SK-N-SH (cell line): ENCODE measurements around the gene KLC1. TPM values are rescaled to one million over a fixed set of nuclear protein-coding genes. Genes with fewer than 3 reads are reported as not detected.

Source experiments
- CTCF ChIA-PET: fragments of 300-600, 350-600 bp; formaldehyde crosslinking; extraction: SDS; loops from one replicate; lab custom pipeline; 2021; lab: Yijun Ruan, JAX
- POLR2A ChIA-PET: fragments of 350-600 bp; sonication (Branson Sonifier 250); formaldehyde crosslinking; extraction: SDS; loops from one replicate; lab custom pipeline; 2020; ENCODE audit warnings: antibody characterized with exemption, inconsistent platforms; lab: Yijun Ruan, JAX
- DNase-seq: peaks from one replicate; pipeline ENCODE4 v3.0.0; 2012
- H2AFZ ChIP-seq: fragments of 200-600 bp; sonication (generic); 2 replicates; pipeline ENCODE4 v1.8.1; 2016; ENCODE audit warnings: antibody characterized with exemption, mild to moderate bottlenecking, low read depth
- H3F3A ChIP-seq: fragments of 200-600 bp; sonication (generic); replicated peaks from 2 replicates; pipeline ENCODE3; 2016; ENCODE audit warnings: antibody characterized with exemption, mild to moderate bottlenecking; ENCODE audit not compliant: insufficient read depth
- H3K27ac ChIP-seq, 2 experiments: fragments of 200-500 bp in 1 of 2; fragments of 200-600 bp in 1 of 2; sonication (Bioruptor generic) in 1 of 2; sonication (generic), shearing (Covaris generic) in 1 of 2; 2 replicates each; pipeline versions ENCODE4 v1.5.1 to v1.6.1; 2014 to 2016; ENCODE audit warnings: low read depth in 2 of 2, inconsistent platforms in 1 of 2, low read length in 1 of 2, mild to moderate bottlenecking in 1 of 2, mixed read lengths in 1 of 2
- H3K27me3 ChIP-seq: fragments of 200-600 bp; sonication (generic), shearing (Covaris generic); 2 replicates; pipeline ENCODE4 v1.6.1; 2016; ENCODE audit warnings: mixed run types; ENCODE audit not compliant: insufficient read depth
- H3K36me3 ChIP-seq, 2 experiments: fragments of 200-500 bp in 1 of 2; fragments of 200-600 bp in 1 of 2; sonication (Bioruptor generic) in 1 of 2; sonication (generic) in 1 of 2; replicated peaks in 1 of 2; 2 replicates each; pipeline versions ENCODE3 to v1.5.1; 2014 to 2016; ENCODE audit warnings: low read length in 1 of 2, mild to moderate bottlenecking in 1 of 2; ENCODE audit not compliant: insufficient read depth in 2 of 2, control insufficient read depth in 1 of 2
- H3K4me1 ChIP-seq, 2 experiments: fragments of 200-500 bp in 1 of 2; fragments of 200-600 bp in 1 of 2; sonication (Bioruptor generic) in 1 of 2; sonication (generic), shearing (Covaris generic) in 1 of 2; 2 replicates each; pipeline versions ENCODE4 v1.5.1 to v1.6.1; 2014 to 2016; ENCODE audit warnings: low read depth in 1 of 2, low read length in 1 of 2, mixed run types in 1 of 2; ENCODE audit not compliant: insufficient read depth in 2 of 2, control insufficient read depth in 1 of 2
- H3K4me2 ChIP-seq: fragments of 200-600 bp; sonication (generic), shearing (Covaris generic); 2 replicates; pipeline ENCODE4 v1.6.1; 2017; ENCODE audit warnings: mixed run types
- H3K4me3 ChIP-seq, 2 experiments: fragments of 200-500 bp in 1 of 2; fragments of 200-600 bp in 1 of 2; sonication (Bioruptor generic) in 1 of 2; sonication (generic), shearing (Covaris generic) in 1 of 2; 2 replicates each; pipeline versions ENCODE4 v1.5.1 to v1.8.1; 2014 to 2016; ENCODE audit warnings: low read depth in 2 of 2, inconsistent platforms in 1 of 2, low read length in 1 of 2, mild to moderate bottlenecking in 1 of 2, mixed read lengths in 1 of 2, moderate library complexity in 1 of 2
- H3K79me2 ChIP-seq: fragments of 200-600 bp; sonication (generic); 2 replicates; pipeline ENCODE4 v1.8.1; 2017; ENCODE audit warnings: mild to moderate bottlenecking; ENCODE audit not compliant: insufficient read depth
- H3K9ac ChIP-seq: fragments of 200-600 bp; sonication (generic); 2 replicates; pipeline ENCODE4 v1.6.1; 2017; ENCODE audit warnings: mixed run types
- H3K9me2 ChIP-seq: fragments of 200-600 bp; sonication (generic); 2 replicates; pipeline ENCODE4 v1.6.1; 2017; ENCODE audit warnings: mixed run types
- H3K9me3 ChIP-seq: fragments of 200-600 bp; sonication (generic); 2 replicates; pipeline ENCODE4 v1.6.1; 2017; ENCODE audit warnings: mixed run types, mild to moderate bottlenecking, moderate library complexity
- H4K20me1 ChIP-seq: fragments of 200-600 bp; sonication (generic); 2 replicates; pipeline ENCODE4 v1.6.1; 2017; ENCODE audit warnings: mild to moderate bottlenecking, mixed run types; ENCODE audit not compliant: insufficient read depth
- EP300 ChIP-seq, 2 experiments: IDR thresholded peaks; 2 replicates each; pipeline versions ENCODE4 v1.4.0 to v1.6.1; 2012; ENCODE audit warnings: borderline replicate concordance in 1 of 2, low read depth in 1 of 2, low read length in 1 of 2
- FOSL2 ChIP-seq: IDR thresholded peaks from 2 replicates; pipeline ENCODE4 v1.4.0; 2012; ENCODE audit warnings: low read depth, mild to moderate bottlenecking, moderate library complexity, borderline replicate concordance
- FOXJ3 ChIP-seq: sonication (generic); formaldehyde crosslinking; IDR thresholded peaks from 2 replicates; pipeline ENCODE4 v1.5.1; 2020; ENCODE audit warnings: mild to moderate bottlenecking, missing genetic modification reagents
- GATA2 ChIP-seq: sonication (generic); formaldehyde crosslinking; IDR thresholded peaks from 2 replicates; pipeline ENCODE4 v1.5.0; 2020; ENCODE audit warnings: mild to moderate bottlenecking, missing genetic modification reagents
- IRF3 ChIP-seq: fragments of 150-350 bp; IDR thresholded peaks from 2 replicates; pipeline ENCODE4 v1.6.1; 2016; ENCODE audit warnings: mild to moderate bottlenecking, low read depth, low read length
- MAX ChIP-seq: IDR thresholded peaks from 2 replicates; pipeline ENCODE4 v1.4.0; 2012; ENCODE audit warnings: low read depth
- MEF2A ChIP-seq: IDR thresholded peaks from 2 replicates; pipeline ENCODE4 v1.4.0; 2012; ENCODE audit warnings: low read depth, borderline replicate concordance
- MXI1 ChIP-seq: IDR thresholded peaks from 2 replicates; pipeline ENCODE4 v1.6.1; 2012; ENCODE audit warnings: mild to moderate bottlenecking, low read depth, low read length, improper control_type of control experiment
- PBX3 ChIP-seq: IDR thresholded peaks from 2 replicates; pipeline ENCODE4; 2012
- POLR2AphosphoS5 ChIP-seq: IDR thresholded peaks from 2 replicates; pipeline ENCODE4 v1.6.1; 2012; ENCODE audit warnings: low read depth, low read length
- USF1 ChIP-seq: IDR thresholded peaks from 2 replicates; pipeline ENCODE4 v1.4.0; 2012; ENCODE audit warnings: low read depth, borderline replicate concordance
- ZBTB33 ChIP-seq: IDR thresholded peaks from 2 replicates; pipeline ENCODE4 v1.4.0; 2012; ENCODE audit warnings: low read depth, borderline replicate concordance
- WGBS: methylation state at CpG from one replicate; pipeline ENCODE4 v1.1.6; 2017; ENCODE audit warnings: low lambda C conversion rate; 5-methylcytosine and 5-hydroxymethylcytosine counted together
- polyA plus RNA-seq, 3 experiments: library from polyadenylated mRNA; depleted of rRNA; stranded (reverse); fragments of >200 nt; gene quantifications; 2 replicates each; pipeline ENCODE4 v1.2.3, GENCODE V29; 2012

The KLC1 gene
- polyA plus RNA-seq, 1 of the 3 experiments (the other 2 are of a cell fraction), result 308 TPM

GRCh38 chr14:103619057-103619456, 10.0 kb upstream of the KLC1 start:
- DNase-seq, result no peak
- no peaks in the 10 kb centered on the region for H3F3A ChIP-seq
- POLR2A ChIA-PET, result no interaction called here
- H2AFZ ChIP-seq, result no peak overlapping the region
- TF ChIP-seq IRF3, result no peak
- TF ChIP-seq PBX3, result no peak
- TF ChIP-seq MEF2A, result no peak
- TF ChIP-seq ZBTB33, result no peak
- no peak for TF ChIP-seq POLR2AphosphoS5
- no peak for TF ChIP-seq MXI1
- peak; percentile 9; the same call in 1 of the 2 replicates for TF ChIP-seq FOSL2
- whole genome bisulfite sequencing, result 49% methylated on average over 5 of the region's 5 CpGs
- CTCF ChIA-PET, result interaction anchor here (0.8 kb wide), 1 partner anchor 229 kb away, joined by 3 read pairs; no protein-coding TSS in a partner anchor
- H3K9me3 ChIP-seq, result no peaks in the 10 kb centered on the region
- no peaks in the 10 kb centered on the region for H3K79me2 ChIP-seq
- H3K27me3 ChIP-seq, result no peaks in the 10 kb centered on the region
- H3K4me3 ChIP-seq, result no peak overlapping the region
- no peaks in the 10 kb centered on the region for H3K9me2 ChIP-seq
- no peak overlapping the region for H3K27ac ChIP-seq
- no peaks in the 10 kb centered on the region for H3K36me3 ChIP-seq
- H3K4me1 ChIP-seq, result no peaks in the 10 kb centered on the region; a peak in 2 of 4 replicates
- no peaks in the 10 kb centered on the region for H4K20me1 ChIP-seq
- no peak overlapping the region for H3K9ac ChIP-seq
- H3K4me2 ChIP-seq, result no peak overlapping the region

GRCh38 chr14:103621860-103622259, 7.2 kb upstream of the KLC1 start:
- H3K79me2 ChIP-seq, result no peaks in the 10 kb centered on the region
- WGBS, result 94% methylated on average over 5 of the region's 5 CpGs

More at GRCh38 chr14:103621860-103622259, 7.2 kb upstream of the KLC1 start:
- Histone ChIP-seq H3K36me3 (no peaks in the 10 kb centered on the region), H3K9ac (no peak overlapping the region), H3F3A (no peaks in the 10 kb centered on the region), H2AFZ (no peak overlapping the region), H3K9me3 (no peaks in the 10 kb centered on the region), H3K4me3 (no peak overlapping the region), H3K9me2 (no peaks in the 10 kb centered on the region), H3K27me3 (no peaks in the 10 kb centered on the region), H3K27ac (no peak overlapping the region), H3K4me2 (no peak overlapping the region), H3K4me1 (peaks cover 0 to 9% of the 10 kb centered on the region in 2 experiments; a peak in 3 of 4 replicates), H4K20me1 (no peaks in the 10 kb centered on the region)
- no peak for DNase-seq
- ChIA-PET POLR2A (interaction anchor here (0.7 kb wide), 1 partner anchor 28 kb away, joined by 4 read pairs; no protein-coding TSS in a partner anchor), CTCF (interaction anchor here (1.6 kb wide), 1 partner anchor 14 kb away, joined by 6 read pairs; no protein-coding TSS in a partner anchor)
- no peak for TF ChIP-seq ZBTB33
- no peak for TF ChIP-seq FOXJ3 (CRISPR knock-in tag)
- no peak for TF ChIP-seq POLR2AphosphoS5
- TF ChIP-seq MAX, result no peak
- TF ChIP-seq GATA2 (CRISPR knock-in tag), result no peak
- TF ChIP-seq EP300 (IDR thresholded peaks at IDR 0.05; ENCODE audit: borderline replicate concordance in 1 of 2, low read depth in 1 of 2, low read length in 1 of 2), result no peak
- TF ChIP-seq IRF3, result no peak
- no peak for TF ChIP-seq USF1
